HepG2 (cell line): ENCODE measurements around the gene NUDT3. TPM values are rescaled to one million over a fixed set of nuclear protein-coding genes. Genes with fewer than 3 reads are reported as not detected.
A peak's percentile ranks its signal among the peaks of the same experiment; 100 is the strongest.

ENCODE experiments used
- BRF2 ChIP-seq: sonication (generic); formaldehyde crosslinking; IDR thresholded peaks from 2 replicates; pipeline ENCODE4 v1.8.1; 2022; ENCODE audit warnings: mild to moderate bottlenecking, missing genetic modification reagents
- HMGXB3 ChIP-seq: sonication (generic); formaldehyde crosslinking; IDR thresholded peaks from 2 replicates; pipeline ENCODE4 v1.4.0; 2020; ENCODE audit warnings: missing genetic modification reagents, borderline replicate concordance
- MEIS1 ChIP-seq: sonication (generic); formaldehyde crosslinking; IDR thresholded peaks from 2 replicates; pipeline ENCODE4 v1.9.0; 2021; ENCODE audit warnings: mild to moderate bottlenecking, missing genetic modification reagents, moderate library complexity, borderline replicate concordance
- MYNN ChIP-seq: sonication (generic); formaldehyde crosslinking; IDR thresholded peaks from 2 replicates; pipeline ENCODE4 v1.4.0; 2020; ENCODE audit warnings: mild to moderate bottlenecking, low read depth, missing genetic modification reagents
- NCOR1 ChIP-seq: fragments of 200-600 bp; sonication (generic); IDR thresholded peaks from 2 replicates; pipeline ENCODE4 v1.7.0; 2017; ENCODE audit warnings: antibody characterized with exemption, low read length, borderline replicate concordance
- PCBP2 ChIP-seq: fragments of 200-400 bp; formaldehyde crosslinking; optimal IDR thresholded peaks from 2 replicates; pipeline ENCODE3; 2018; ENCODE audit warnings: low read length, low read depth; ENCODE audit not compliant: poor library complexity, severe bottlenecking
- RERE ChIP-seq: IDR thresholded peaks from 2 replicates; pipeline ENCODE4 v1.6.1; 2016; ENCODE audit warnings: low read depth, missing genetic modification reagents, missing compliant biosample characterization
- RFXAP ChIP-seq: sonication (generic); formaldehyde crosslinking; IDR thresholded peaks from 2 replicates; pipeline ENCODE4 v1.4.0; 2020; ENCODE audit warnings: missing genetic modification reagents, borderline replicate concordance
- ZNF383 ChIP-seq: sonication (generic); formaldehyde crosslinking; IDR thresholded peaks from 2 replicates; pipeline ENCODE4 v1.4.0; 2020; ENCODE audit warnings: missing genetic modification reagents, mild to moderate bottlenecking, borderline replicate concordance
- ZNF564 ChIP-seq: sonication (generic); formaldehyde crosslinking; IDR thresholded peaks from 2 replicates; pipeline ENCODE4 v1.8.1; 2023; ENCODE audit warnings: mild to moderate bottlenecking, missing genetic modification reagents
- ZNF572 ChIP-seq: sonication (generic); formaldehyde crosslinking; IDR thresholded peaks from 2 replicates; pipeline ENCODE4 v1.5.1; 2020; ENCODE audit warnings: mild to moderate bottlenecking, missing genetic modification reagents
- polyA plus RNA-seq, 8 experiments: library from polyadenylated mRNA; depleted of rRNA in 3 of 8; stranded (reverse) in 7 of 8; unstranded in 1 of 8; fragments of >200 nt; fragmentation: Illumina TruSeq in 4 of 8; extraction: Trizol in 4 of 8; gene quantifications; 2 replicates each; pipeline versions ENCODE4 v1.2.1 to v1.2.3, GENCODE V29; 2011 to 2016; ENCODE audit warnings: low read depth in 4 of 8, missing spikeins in 1 of 8, mixed read lengths in 1 of 8; ENCODE audit not compliant: insufficient read depth in 1 of 8
- total RNA-seq, 5 experiments: library from RNA; depleted of rRNA; stranded (reverse); fragments of >200 nt; fragmentation: Illumina TruSeq; extraction: Trizol; gene quantifications; 2 replicates each; pipeline ENCODE4 v1.2.3, GENCODE V29; 2016; ENCODE audit warnings: low read depth in 1 of 5
- TF ChIP-seq, protein P1 (sequence below): sonication (generic); formaldehyde crosslinking; IDR thresholded peaks from 2 replicates; pipeline ENCODE4 v1.5.0; 2020; ENCODE audit warnings: mild to moderate bottlenecking, missing genetic modification reagents, borderline replicate concordance

NUDT3 gene
- total and polyA plus RNA-seq, 2 of the 13 experiments (the other 11 are each of a cell fraction or from before 2014, with no cell fraction given): 20.2 to 20.6 TPM

DNA sequence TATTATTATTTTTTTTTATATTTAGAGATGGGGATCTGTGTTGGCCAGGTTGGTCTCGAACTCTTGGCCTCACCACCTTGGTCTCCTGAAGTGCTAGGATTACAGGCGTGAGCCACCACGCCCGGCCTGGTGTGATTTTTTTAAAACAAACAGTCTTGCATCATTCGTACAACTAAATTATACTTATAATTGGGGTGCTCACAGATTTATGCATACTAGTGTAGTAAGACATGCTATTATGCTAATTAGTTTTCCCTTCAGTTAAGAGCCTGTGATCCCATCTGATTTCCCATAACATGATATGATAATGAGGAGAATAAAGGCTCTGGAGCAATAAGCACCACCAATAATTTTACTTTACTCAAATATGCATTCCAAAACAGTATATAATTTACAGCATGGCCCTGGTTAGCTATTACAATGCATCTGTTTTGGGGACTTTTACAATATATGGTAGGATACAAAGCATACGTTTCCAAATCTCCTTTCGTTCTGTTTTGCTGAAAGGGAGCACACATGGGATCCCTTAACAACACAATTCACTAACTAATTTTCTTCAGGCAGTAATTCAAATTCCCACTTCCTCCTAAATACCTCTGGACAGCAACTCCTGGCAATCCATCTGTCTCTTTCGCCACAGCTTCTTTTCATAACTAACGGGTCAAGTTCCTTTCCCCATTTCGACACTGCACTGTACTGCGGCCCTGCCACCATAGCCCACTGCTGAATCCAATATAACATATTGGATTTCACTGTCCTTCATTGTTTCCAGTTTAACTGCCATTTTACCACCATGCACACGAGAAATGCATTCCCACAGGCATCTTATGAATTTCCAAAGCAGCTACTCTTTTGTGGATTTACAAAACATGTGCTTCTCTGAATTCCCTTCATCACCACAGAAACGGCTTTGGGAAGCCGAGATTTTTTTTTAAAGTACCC lies 1.7 kb downstream of the NUDT3 start (continued):
- TF ChIP-seq BRF2 (CRISPR knock-in tag) (no peak), RERE (no peak), PCBP2 (no peak), ZNF383 (no peak), RFXAP (CRISPR knock-in tag) (no peak), ZNF572 (CRISPR knock-in tag) (no peak), ZNF564 (CRISPR knock-in tag) (no peak), HMGXB3 (CRISPR knock-in tag) (no peak), NCOR1 (0 out of 2 replicates have a peak, but pooled peaks have one; percentile 16), MYNN (no peak), MEIS1 (CRISPR knock-in tag) (0 out of 2 replicates have a peak, but pooled peaks have one; percentile 1)
- TF ChIP-seq, protein P1, sequence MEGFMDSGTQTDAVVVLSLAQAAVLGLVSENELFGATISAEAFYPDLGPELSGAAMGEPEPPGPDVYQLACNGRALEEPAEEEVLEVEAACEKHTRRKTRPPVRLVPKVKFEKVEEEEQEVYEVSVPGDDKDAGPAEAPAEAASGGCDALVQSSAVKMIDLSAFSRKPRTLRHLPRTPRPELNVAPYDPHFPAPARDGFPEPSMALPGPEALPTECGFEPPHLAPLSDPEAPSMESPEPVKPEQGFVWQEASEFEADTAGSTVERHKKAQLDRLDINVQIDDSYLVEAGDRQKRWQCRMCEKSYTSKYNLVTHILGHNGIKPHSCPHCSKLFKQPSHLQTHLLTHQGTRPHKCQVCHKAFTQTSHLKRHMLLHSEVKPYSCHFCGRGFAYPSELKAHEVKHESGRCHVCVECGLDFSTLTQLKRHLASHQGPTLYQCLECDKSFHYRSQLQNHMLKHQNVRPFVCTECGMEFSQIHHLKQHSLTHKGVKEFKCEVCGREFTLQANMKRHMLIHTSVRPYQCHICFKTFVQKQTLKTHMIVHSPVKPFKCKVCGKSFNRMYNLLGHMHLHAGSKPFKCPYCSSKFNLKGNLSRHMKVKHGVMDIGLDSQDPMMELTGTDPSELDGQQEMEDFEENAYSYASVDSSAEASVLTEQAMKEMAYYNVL (CRISPR knock-in tag): no peak
